ENCODE measurements around the gene RIN1.

RIN1 gene

GRCh38 chr11:66302656-66303055, 33.6 kb downstream of the RIN1 start:
- no peak overlapping the region for H3K4me3 ChIP-seq (ENCODE audit: low read depth, low read length)

DNA sequence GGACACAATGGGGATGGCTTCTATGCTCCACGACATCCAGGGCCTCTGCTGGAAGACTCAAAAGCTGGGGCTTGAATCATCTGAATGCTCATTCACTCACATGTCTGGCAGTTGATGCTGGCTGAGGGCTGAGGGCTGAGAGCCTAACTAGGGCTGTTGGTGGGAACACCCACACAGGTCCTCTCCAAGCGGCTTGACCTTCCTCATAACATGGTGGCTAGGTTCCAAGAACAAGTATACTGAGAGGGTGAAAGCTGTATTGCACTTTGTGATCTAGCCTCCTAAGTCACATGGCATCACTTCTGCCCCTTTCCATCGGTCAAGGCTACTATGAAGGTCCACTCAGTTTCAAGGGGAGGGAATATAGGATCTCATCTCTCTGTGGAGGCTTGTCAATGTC, 37.0 kb downstream of the RIN1 start:
- H3K4me3 ChIP-seq (ENCODE audit: low read depth, low read length) = no peak overlapping the region

GRCh38 chr11:66297610-66298009, 38.6 kb downstream of the RIN1 start:
- no peak overlapping the region for H3K4me3 ChIP-seq (ENCODE audit: low read depth, low read length)

- no peak overlapping the region for H3K4me3 ChIP-seq (ENCODE audit: low read depth, low read length)
These were observed 41.3 kb downstream of the RIN1 start for GRCh38 chr11:66294626-66295620.

- no peak overlapping the region for H3K4me3 ChIP-seq (ENCODE audit: low read depth, low read length)
These were observed 42.2 kb downstream of the RIN1 start for GRCh38 chr11:66293777-66294625.

DNA sequence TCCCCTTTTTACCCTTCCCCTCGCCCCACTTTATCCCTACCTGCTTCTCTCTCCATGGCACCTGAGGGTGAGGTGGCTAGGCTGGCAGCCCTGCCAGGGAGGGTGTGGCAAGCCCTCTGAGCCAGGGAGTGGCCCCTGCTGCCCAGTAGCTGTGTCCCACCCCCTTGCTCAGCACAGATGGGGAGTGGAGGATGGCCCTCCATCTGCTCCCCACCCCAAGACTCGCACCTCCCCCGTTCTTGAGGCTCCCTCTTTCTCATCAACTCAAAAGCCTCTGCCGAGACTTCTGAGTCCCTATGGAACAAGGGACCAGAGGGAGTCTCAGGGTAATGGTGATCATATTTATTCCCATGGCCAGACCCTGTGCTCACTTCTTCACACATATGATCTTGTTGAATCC, 42.9 kb downstream of the RIN1 start:
- H3K4me3 ChIP-seq (ENCODE audit: low read depth, low read length) = no peak overlapping the region

- peak overlapping the region; percentile 48 for H3K4me3 ChIP-seq (ENCODE audit: low read depth, low read length)
These were observed 43.5 kb downstream of the RIN1 start for GRCh38 chr11:66292543-66293332.

GRCh38 chr11:66291706-66292542, 44.3 kb downstream of the RIN1 start, which contains the start of gene TMEM151A:
TSS of gene TMEM151A (plus strand) at chr11:66291894. CDS start at chr11:66292014, 120 bp downstream.
- peak within 1 kb of the TSS; percentile 48 for H3K4me3 ChIP-seq (ENCODE audit: low read depth, low read length)

GRCh38 chr11:66291303-66291705, 44.9 kb downstream of the RIN1 start:
- peak overlapping the region; percentile 34 for H3K4me3 ChIP-seq (ENCODE audit: low read depth, low read length)

- H3K4me3 ChIP-seq (ENCODE audit: low read depth, low read length) = no peak overlapping the region
These were observed 46.0 kb downstream of the RIN1 start for GRCh38 chr11:66290330-66290621.

DNA sequence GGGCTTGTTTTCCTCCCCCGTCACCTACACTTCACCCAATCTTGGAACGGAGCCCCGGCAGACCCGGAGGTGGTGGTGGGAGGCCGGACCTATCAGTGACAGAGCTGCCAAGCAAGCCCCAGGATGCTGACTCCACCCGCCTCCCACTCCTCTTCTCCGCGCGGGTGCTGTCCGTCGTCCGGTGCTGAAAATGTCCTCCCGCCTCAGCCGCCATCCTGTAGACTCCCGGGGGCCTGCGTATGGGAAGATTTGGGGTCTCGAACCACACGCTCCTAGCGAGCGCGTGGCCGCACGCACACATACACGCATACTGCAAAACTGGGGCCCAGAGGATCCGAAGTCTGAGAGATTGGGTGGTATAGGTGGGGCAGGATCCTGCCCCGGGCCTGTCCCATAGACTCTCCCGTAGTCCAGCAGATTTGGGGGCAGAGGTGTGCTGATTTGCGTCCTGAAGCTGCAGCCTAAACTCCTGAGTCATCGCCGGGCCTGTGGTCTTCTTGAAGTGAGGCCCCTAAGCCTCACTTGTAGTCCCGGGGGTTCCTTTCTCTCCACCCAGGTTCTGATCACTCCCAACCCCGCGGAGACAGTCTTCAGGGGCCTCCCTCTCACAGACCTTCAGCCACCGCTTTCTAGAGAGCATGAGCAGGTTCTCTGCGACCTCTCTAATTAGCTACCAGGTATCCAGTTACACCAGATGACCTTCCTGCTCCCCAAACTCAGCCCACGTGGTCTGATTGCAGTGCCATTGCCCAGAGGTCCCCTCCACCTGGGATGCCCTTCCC, 46.5 kb downstream of the RIN1 start:
- H3K4me3 ChIP-seq (ENCODE audit: low read depth, low read length) = peak overlapping the region; percentile 88

GRCh38 chr11:66288671-66289547, 47.3 kb downstream of the RIN1 start, which contains the start of gene YIF1A:
TSS of gene YIF1A (minus strand) at chr11:66289143. CDS start at chr11:66288985, 158 bp downstream.
- H3K4me3 ChIP-seq (ENCODE audit: low read depth, low read length) = peak within 1 kb of the TSS; percentile 88

DNA sequence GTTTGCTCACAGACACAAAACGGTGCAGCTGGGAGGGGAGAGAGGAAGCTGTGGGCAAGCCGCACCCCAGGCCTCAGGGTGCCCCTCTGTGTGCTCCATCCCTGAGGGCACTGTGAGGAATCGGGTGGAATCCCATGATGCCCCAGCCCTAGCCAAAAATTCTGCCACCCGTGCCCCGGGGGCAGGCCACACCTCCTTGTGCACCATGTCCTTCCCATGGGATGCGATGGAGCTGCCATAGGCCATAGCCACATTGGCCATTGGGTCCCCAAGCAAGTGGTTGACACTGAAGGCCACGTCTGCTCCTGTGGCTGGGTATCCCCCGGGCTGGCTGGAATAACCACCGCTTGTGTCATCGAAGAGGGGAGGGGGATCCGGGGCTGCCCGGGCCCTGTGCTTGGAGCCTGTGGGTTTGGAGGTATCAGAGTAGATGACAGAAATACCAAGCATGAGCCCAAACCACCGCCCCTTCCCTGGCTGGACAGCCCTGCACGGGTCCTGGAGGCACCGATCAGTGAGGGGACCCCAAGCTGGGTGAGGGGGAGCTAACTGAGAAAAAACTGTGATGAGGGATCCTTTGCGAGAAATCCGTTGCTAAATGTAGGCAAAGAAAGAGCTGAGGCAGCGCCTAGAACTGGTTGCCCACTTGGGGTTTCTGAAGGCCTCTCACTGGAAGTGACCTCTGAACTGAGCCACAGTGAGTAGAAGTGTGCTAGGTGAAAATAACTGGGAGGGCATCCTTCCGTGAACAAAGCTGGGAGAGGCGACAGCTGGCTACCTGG, 48.2 kb downstream of the RIN1 start:
- H3K4me3 ChIP-seq (ENCODE audit: low read depth, low read length) = peak overlapping the region; percentile 88

DNA sequence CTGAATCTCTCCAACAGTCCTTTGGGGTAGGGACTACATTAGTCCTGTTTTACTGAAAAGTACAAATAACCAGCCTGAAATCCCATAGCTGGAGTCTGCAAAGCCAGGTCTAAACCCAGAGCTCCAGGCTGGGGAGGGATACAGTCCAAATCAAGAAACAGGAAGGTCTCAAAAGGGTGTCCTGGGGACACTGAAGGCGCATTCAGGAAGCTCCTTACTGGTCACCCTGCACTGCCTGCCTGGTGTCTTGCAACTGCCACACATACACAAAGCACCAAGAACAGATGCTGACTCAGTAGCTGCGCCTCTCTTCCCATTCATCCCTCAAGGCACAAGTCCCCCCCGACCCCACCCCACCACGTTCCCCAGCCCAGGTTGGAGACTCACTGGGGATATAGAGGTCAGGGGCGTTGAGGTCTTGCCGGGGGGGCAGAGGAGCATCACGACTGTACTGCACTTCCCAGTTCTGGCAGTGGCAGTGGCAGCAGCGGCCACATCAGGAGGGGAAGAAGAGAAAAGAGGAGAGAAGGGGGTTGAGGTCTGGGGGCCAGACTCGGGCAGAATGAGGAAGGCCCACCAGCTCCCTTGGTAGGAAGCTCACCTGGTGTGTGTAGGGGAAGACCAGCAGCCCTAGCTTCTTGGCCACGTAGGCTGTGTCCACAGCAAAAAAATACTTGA, 48.9 kb downstream of the RIN1 start:
- no peak overlapping the region for H3K4me3 ChIP-seq (ENCODE audit: low read depth, low read length)

DNA sequence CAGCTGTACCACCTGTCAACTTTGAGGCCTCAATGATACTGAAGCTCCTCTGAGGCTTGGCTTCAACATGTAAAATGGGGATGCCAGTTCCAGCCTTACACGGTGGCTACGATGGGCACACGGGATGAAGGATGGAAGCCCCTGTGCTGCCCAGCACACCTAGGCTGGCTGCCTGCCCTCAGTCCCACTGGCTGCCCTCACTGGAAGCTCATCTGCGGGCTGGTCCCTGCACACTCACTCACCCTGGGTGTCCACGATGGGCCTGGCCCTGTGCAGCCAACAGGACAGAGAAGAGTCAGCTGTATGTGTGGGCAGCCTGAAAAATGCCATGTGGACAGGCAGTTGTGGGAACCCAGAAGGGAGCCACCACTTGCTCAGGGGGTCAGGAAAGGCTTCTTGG, 49.5 kb downstream of the RIN1 start:
- no peak overlapping the region for H3K4me3 ChIP-seq (ENCODE audit: low read depth, low read length)

GRCh38 chr11:66285250-66285947, 50.8 kb downstream of the RIN1 start:
- no peak overlapping the region for H3K4me3 ChIP-seq (ENCODE audit: low read depth, low read length)
